ENCODE results near the gene PDHA1.
A peak's percentile ranks its signal among the peaks of the same experiment; 100 is the strongest.

Gene PDHA1

GRCh38 chrX:19343535-19344408 lies at the start of gene PDHA1:
PDHA1 (plus strand) TSS chrX:19343927; CDS start chrX:19344038, 111 bp downstream.
- peak; percentile 91 for DNase-seq

- DNase-seq: no peak
These were observed 40.4 kb upstream of the PDHA1 start for GRCh38 chrX:19303256-19303880.

- no peak for DNase-seq
These were observed 17.2 kb upstream of the PDHA1 start for GRCh38 chrX:19326567-19326966.

- DNase-seq: no peak
These were observed 11.9 kb upstream of the PDHA1 start for GRCh38 chrX:19331831-19332230.

GRCh38 chrX:19332983-19333382 lies 10.7 kb upstream of the PDHA1 start:
- no peak for DNase-seq

- no peak for DNase-seq
These were observed 8.6 kb upstream of the PDHA1 start for GRCh38 chrX:19334945-19335626.

GRCh38 chrX:19342331-19342906 lies 1.3 kb upstream of the PDHA1 start:
- DNase-seq: no peak

- DNase-seq: no peak
These were observed 617 bp upstream of the PDHA1 start for GRCh38 chrX:19343085-19343534.

- no peak for DNase-seq
These were observed 934 bp downstream of the PDHA1 start for GRCh38 chrX:19344661-19345060.

- no peak for DNase-seq
These were observed 4.2 kb downstream of the PDHA1 start for GRCh38 chrX:19347916-19348315.

GRCh38 chrX:19349264-19349663 lies 5.5 kb downstream of the PDHA1 start:
- DNase-seq: no peak

- no peak for DNase-seq
These were observed 7.2 kb downstream of the PDHA1 start for GRCh38 chrX:19350941-19351384.

GRCh38 chrX:19354625-19355024 lies 10.9 kb downstream of the PDHA1 start:
- no peak for DNase-seq

GRCh38 chrX:19358521-19358920 lies 14.8 kb downstream of the PDHA1 start:
- DNase-seq: no peak

GRCh38 chrX:19360903-19361302 lies 17.2 kb downstream of the PDHA1 start:
- DNase-seq: no peak

GRCh38 chrX:19361701-19362100 lies 18.0 kb downstream of the PDHA1 start:
- DNase-seq: no peak

- no peak for DNase-seq
These were observed 24.8 kb downstream of the PDHA1 start for GRCh38 chrX:19368576-19368975.

GRCh38 chrX:19370061-19370460 lies 26.3 kb downstream of the PDHA1 start:
- no peak for DNase-seq

- DNase-seq: peak; percentile 67
These were observed 28.4 kb downstream of the PDHA1 start for GRCh38 chrX:19372170-19372546.

- no peak for DNase-seq
These were observed 29.0 kb downstream of the PDHA1 start for GRCh38 chrX:19372547-19373331.

- DNase-seq: no peak
These were observed 29.7 kb downstream of the PDHA1 start for GRCh38 chrX:19373351-19373891.

GRCh38 chrX:19375546-19375945 lies 31.8 kb downstream of the PDHA1 start:
- no peak for DNase-seq

Measured in stimulated activated CD4-positive, alpha-beta T cell treated with anti-CD3 and anti-CD28 coated beads, Interleukin-4, amount 100 ng/mL, for 24 hours (primary cell).